H4 (cell line): ENCODE data around the gene UBL5. TPM values are rescaled to one million over a fixed set of nuclear protein-coding genes. Genes with fewer than 3 reads are reported as not detected.

Experiments used
- DNase-seq: peaks from one replicate; pipeline ENCODE4 v3.0.0-alpha.2; 2015; ENCODE audit warnings: low spot score
- total RNA-seq: library from RNA; depleted of rRNA; stranded (reverse); fragments of >200 nt; shearing (Covaris generic); gene quantifications from 2 replicates; pipeline ENCODE4 v1.2.3, GENCODE V29; 2014

UBL5 gene
- total RNA-seq, 1 experiment from 2014 or later, result 736 TPM

- DNase-seq, result no peak
Observed at GRCh38 chr19:9854282-9854846, 26.6 kb downstream of the UBL5 start.

DNA sequence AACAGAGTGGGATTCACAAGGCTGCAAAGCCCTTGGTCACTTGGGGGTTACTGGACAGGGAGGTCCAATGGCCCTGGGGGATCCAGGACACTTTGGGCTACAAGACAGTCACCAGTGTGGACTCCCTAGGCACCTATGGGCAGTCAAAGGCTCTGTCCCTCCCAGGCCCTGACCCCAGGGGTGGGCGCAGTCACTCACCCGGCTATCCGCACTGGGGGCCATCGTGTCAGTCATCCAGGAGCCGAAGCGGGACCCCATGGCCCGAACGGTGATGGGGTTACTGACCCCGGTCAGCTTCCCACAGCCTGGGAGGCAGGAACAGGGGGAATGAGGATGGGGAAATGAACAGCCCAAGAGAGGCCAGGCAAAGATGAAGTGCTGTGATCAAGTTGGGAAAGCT lies 28.9 kb downstream of the UBL5 start:
- DNase-seq, result no peak

- DNase-seq, result no peak
Observed at GRCh38 chr19:9857076-9857721, 29.5 kb downstream of the UBL5 start.

DNA sequence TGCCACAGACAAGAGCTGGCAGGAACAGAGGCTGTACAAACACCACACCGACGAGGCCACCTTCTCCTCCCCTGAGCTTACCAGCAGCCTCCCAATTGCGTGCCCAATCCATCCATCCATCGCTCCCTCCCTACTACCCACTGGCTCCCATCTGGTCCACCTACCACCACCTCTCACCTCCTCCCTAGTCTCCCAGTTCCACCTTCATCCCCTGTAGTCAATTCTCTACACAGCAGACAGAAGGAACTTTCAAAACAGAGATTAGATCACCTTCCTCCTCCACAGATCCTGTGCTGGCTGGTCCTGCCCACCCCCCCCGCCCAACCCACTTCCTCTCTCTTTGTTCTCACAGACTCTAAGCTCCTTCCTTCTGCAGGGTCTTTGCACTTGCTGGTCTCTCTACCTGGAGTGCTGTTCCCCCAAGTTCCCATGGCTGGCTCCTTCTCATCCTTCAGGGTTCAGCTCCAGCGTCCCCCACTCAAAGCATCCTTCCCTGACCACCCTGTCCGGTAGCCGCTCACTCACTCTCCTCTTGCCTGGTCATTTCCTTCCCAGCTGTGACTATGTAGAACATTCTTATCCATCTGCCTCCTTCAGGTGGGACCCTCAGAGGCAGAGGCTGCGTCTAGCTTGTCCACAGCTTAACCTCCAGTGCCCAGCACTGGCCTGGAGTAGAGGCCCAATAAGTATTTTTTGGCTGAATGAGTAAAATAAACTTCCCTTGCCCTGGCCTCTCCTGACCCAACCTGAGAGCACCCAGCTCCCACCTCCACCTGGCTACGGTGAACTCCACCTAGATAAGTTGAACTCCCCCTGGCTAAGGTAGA lies 30.4 kb downstream of the UBL5 start:
- no peak for DNase-seq

DNA sequence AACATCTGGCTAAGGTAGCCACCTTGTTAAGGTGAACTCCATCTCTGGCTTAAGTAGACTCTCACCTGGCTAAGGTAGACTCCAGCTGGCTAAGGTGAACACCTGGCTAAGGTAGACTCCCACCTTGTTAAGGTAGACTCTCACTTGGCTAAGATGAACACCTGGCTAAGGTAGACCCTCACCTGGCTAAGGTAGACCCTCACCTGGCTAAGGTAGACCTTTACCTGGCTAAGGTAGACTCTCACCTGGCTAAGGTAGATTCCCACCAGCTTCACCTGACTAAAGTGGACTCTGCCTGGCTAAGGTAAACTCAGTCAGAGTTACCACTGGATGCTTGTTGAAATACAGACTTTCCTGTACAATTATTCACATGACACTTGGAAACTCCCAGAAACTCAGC lies 31.0 kb downstream of the UBL5 start:
- DNase-seq, result no peak

DNA sequence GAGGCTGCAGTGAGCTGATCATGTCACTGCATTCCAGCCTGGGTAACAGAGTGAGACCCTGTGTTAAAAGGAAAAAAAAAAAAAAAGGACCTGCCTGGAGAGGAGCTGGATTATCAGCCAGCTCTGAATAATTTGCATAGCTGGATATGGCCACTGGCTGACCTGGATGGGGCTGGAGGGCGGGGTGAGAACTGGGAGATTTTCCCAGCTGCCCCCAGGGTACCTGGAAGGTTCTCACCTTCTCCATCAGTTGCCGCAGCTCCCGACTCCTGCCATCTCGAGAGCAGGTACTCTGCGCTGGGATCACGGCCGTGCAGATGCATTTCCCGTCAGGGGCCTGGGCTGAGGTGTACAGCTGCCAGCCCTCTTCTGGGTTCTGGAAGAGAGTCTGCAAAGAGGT lies 32.7 kb downstream of the UBL5 start:
- DNase-seq, result no peak

DNA sequence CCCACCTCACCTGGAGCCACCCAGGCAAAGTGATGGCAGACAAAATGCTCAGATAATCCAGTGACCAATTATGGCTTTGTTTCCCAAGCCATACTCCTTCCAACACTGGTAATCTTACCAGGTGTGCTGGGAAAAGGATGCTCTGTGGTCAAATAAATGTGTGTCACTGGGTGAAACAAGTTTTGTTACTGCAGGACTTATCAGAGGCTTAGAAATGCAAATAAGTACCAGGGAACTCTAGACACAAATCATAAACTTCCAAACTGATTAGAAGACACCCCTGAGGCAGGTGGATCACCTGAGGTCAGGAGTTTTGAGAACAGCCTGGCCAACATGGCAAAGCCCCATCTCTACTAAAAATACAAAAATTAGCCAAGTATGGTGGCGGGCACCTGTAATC lies 33.8 kb downstream of the UBL5 start:
- no peak for DNase-seq

DNA sequence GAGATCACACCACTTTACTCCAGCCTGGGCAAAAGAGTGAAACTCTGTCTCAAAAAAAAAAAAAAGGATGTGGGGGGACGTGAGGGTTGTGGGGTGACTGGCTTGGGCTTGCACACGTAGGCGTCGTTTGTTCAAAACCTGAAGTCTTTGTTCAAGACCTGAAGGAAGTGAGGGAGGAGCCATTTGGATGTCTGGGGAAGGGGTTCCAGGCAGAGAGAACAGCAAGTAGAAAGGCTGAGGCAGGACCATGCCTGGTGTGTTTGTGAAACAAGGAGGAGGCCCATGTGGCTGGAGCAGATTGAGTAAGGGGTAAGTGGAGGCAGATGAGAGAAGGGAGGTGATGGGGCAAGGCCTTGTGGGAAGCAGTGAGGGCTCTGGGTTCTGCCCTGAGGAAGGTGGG lies 35.2 kb downstream of the UBL5 start:
- DNase-seq, result no peak

DNA sequence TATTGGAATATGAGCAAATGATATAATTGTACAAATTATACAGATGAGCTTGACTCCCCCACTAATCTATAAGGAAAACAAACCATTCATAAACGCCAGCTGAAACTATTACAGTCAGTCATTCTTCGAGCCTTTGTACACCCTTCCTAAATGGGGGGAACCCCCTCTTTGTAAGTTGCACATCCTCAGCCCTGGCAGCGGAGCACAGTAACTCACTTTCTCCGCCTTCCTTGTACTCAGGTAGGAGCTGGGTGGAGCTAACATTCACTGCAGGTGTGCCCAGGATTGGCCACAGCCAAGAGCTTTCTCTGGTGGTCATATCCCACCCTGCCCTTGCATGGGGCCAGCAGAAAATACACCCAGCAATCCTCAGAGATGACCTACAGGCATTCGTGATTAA lies 36.0 kb downstream of the UBL5 start:
- DNase-seq, result no peak

DNA sequence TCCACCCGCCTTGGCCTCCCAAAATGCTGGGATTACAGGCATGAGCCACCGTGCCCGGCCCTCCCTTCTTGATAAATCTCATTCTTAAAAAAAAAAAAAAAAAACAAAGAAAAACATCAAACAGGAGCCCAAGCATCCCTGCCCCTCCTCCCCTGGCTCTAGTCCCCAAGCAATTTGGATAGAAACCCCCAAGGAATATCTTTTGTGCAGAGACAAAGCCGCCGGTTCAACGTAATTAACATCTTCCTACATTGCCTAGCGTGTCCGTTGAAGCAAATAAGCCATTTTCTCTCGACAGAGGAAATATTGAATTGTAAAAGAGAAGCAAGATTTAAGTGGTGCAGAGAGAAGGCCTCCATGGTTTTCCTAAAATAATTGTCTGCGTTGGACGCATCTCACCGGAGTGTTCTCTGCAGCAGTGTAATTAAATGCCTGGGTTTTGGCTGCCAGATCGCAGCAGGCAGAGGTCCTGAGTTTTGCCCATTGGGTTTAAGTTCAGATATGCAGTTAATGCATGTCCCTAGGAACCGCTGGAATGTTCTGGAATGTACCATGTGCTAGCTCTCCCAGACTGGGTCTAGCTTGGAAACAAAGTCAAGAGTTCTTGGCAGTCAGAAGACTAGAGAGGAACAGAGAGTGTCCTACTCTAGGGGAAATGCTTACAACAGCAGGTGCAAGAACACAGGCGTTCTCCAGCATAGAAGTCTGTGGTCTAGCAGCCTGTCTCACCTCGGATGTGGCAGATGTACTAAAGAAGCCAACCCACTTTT lies 38.2 kb downstream of the UBL5 start:
- no peak for DNase-seq

DNA sequence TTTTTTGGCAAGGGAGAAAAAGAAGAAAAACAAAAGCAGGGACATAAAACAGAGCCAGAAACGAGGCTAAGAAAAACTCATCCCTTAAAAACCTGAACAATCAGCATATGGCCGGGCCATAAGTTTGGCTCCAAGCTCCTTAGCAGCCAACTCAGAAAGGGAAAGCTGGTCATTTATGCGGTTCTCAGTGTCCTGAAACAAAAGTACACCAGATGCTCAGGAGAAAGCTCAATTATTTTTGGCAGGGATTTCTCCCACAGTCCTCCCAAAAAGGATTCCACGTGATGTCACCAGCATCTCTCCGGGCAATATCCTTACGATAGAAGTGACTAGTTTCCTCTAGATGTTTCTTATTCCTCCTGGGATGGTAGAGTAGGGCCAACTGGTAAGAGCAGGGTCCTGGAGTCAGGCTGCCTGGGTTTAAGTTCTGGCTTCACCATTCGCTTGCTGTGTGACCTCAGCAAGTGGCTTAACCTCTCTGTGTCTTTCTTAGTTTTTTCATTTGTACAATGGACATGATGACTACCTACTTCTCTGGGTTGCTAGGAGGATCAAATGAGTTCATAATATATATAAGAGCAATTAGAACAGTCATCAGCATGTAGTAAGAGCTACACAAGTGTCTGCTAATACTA lies 41.4 kb downstream of the UBL5 start:
- DNase-seq, result no peak

- no peak for DNase-seq
Observed at GRCh38 chr19:9871626-9872338, 44.1 kb downstream of the UBL5 start.

DNA sequence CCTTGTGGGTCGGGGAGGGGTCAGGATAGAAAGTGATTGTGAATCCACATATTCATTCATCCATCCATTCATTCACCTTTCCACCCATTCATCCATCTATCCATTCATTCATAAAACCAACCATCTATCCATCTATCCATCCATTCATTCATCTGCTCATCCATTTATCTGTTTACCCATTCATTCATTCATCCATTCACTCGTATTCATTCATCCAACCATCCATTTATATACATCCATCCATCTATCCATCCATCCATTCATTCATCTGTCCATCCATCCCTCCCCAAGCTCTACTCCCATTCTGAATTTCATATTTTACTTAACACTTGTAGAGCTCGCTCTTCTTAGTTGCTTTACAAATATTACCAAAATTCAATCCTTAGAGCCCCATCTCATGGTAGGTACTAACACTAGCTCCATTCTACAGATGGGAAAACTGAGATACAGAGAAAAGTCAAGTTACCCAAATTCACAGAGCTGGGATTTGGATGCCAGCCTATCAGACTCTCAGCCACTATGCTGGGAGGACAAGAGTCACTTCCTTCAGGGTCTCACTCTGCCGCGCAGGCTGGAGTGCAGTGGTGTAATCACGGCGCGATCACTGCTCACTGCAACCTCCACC lies 45.0 kb downstream of the UBL5 start:
- no peak for DNase-seq

DNA sequence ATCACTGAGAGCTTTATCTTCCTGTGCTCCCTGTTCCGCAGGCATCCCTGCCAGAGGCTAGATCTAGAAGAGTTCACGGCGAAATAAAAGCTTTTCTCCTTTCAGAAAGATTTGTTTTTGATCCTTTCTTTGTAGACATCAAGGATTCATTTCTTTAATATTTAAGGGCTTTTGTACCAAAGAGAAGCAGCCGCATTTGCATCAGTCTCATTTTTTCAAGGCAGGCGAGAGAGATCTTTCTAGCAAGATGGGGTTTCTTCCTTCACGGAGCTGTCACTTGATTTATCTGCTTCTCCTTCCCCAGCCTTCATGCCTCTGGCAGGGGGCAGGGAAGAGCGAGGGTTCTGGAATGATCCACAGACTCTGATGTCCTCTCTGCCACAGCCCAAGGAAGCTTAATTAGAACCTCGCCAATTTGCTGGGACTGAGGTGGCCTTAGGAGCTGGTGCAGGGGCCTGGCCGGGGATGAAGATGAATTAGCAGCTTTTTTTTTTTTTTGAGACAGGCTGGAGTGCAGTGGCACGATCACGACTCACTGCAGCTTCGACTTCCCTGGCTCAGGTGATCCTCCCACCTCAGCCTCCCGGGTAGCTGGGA lies 47.4 kb downstream of the UBL5 start:
- DNase-seq, result no peak

GRCh38 chr19:9875796-9876195 lies 48.1 kb downstream of the UBL5 start:
- DNase-seq, result no peak

GRCh38 chr19:9877780-9878510 lies 50.2 kb downstream of the UBL5 start:
- peak; percentile 25 for DNase-seq

DNA sequence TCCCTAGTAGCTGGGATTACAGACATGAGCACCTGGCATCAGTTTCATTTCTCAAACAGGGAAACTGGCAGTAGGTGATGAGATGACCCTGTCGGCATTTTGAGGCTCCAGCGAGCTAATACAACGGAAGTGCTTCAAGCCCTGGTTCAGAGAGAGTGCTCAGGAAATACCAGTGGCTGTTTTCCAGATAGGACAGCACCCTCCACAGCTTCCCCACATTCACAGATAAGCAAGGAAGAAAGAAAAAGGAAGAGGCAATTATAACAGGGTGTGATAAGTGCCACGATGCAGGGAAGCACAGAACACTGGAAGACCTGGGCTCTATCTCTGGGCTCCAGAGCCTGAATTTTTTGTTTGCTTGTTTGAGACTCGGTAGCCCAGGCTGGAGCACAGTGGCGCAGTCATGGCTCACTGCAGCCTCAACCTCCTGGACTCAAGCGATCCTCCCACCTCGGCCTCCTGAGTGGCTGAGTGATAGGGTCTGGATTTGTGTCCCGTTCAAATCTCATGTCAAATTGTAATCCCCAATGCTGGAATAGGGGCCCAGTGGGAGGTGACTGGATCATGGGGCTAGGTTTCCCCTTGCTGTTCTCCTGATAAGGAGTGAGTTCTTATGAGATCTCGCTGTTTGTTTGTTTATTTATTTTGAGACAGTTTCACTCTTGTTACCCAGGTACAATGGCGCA lies 50.9 kb downstream of the UBL5 start:
- no peak for DNase-seq
